HepG2 (cell line): Measurements from ENCODE around the gene LILRB3. TPM values are rescaled to one million over a fixed set of nuclear protein-coding genes. Genes with fewer than 3 reads are reported as not detected.

ENCODE experiments used
- BCL6 ChIP-seq: IDR thresholded peaks from 2 replicates; pipeline ENCODE4 v1.6.1; 2016; ENCODE audit warnings: missing genetic modification reagents, missing compliant biosample characterization
- IRX3 ChIP-seq: sonication (generic); formaldehyde crosslinking; IDR thresholded peaks from 2 replicates; pipeline ENCODE4 v1.8.1; 2023; ENCODE audit warnings: mild to moderate bottlenecking, low read depth, missing genetic modification reagents, borderline replicate concordance
- MXD3 ChIP-seq: IDR thresholded peaks from 2 replicates; pipeline ENCODE4 v1.6.1; 2016; ENCODE audit warnings: mild to moderate bottlenecking, missing biosample characterization, missing genetic modification reagents
- NONO ChIP-seq, 2 experiments: fragments of 450-650 bp in 1 of 2; sonication (generic) in 1 of 2; formaldehyde crosslinking in 1 of 2; IDR thresholded peaks in 1 of 2; conservative IDR thresholded peaks in 1 of 2; 2 replicates each; pipeline versions ENCODE4 v1.6.1 to v1.8.0; 2017 to 2022; ENCODE audit warnings: mild to moderate bottlenecking in 1 of 2, missing genetic modification reagents in 1 of 2, moderate library complexity in 1 of 2
- NRL ChIP-seq: sonication (generic); formaldehyde crosslinking; IDR thresholded peaks from 2 replicates; pipeline ENCODE4 v1.5.0; 2020; ENCODE audit warnings: missing genetic modification reagents, mild to moderate bottlenecking, moderate library complexity, borderline replicate concordance
- RFXANK ChIP-seq: IDR thresholded peaks from 2 replicates; pipeline ENCODE4 v1.6.1; 2016
- TCF7L2 ChIP-seq: IDR thresholded peaks from 2 replicates; pipeline ENCODE4 v1.6.1; 2011; ENCODE audit warnings: mild to moderate bottlenecking, low read depth, low read length, moderate library complexity
- TEAD2 ChIP-seq: sonication (generic); formaldehyde crosslinking; IDR thresholded peaks from 2 replicates; pipeline ENCODE4 v1.9.0; 2021; ENCODE audit warnings: missing genetic modification reagents
- TRIM24 ChIP-seq: sonication (generic); formaldehyde crosslinking; IDR thresholded peaks from 2 replicates; pipeline ENCODE4 v1.8.0; 2022; ENCODE audit warnings: mild to moderate bottlenecking, missing genetic modification reagents
- ZMYM3 ChIP-seq: sonication (generic); formaldehyde crosslinking; IDR thresholded peaks from 2 replicates; pipeline ENCODE4 v1.5.1; 2020; ENCODE audit warnings: mild to moderate bottlenecking, missing genetic modification reagents
- ZNF431 ChIP-seq: sonication (generic); formaldehyde crosslinking; IDR thresholded peaks from 2 replicates; pipeline ENCODE4 v1.9.0; 2022; ENCODE audit warnings: missing genetic modification reagents, low read depth, mild to moderate bottlenecking, borderline replicate concordance
- ZNF550 ChIP-seq: sonication (generic); formaldehyde crosslinking; IDR thresholded peaks from 2 replicates; pipeline ENCODE4 v1.4.0; 2020; ENCODE audit warnings: mild to moderate bottlenecking, missing genetic modification reagents, borderline replicate concordance
- ZNF558 ChIP-seq: sonication (generic); formaldehyde crosslinking; IDR thresholded peaks from 2 replicates; pipeline ENCODE4 v1.9.0; 2022; ENCODE audit warnings: mild to moderate bottlenecking, missing genetic modification reagents, borderline replicate concordance
- ZNF713 ChIP-seq: sonication (generic); formaldehyde crosslinking; IDR thresholded peaks from 2 replicates; pipeline ENCODE4 v1.4.0; 2020; ENCODE audit warnings: mild to moderate bottlenecking, missing genetic modification reagents
- polyA plus RNA-seq, 8 experiments: library from polyadenylated mRNA; depleted of rRNA in 3 of 8; stranded (reverse) in 7 of 8; unstranded in 1 of 8; fragments of >200 nt; fragmentation: Illumina TruSeq in 4 of 8; extraction: Trizol in 4 of 8; gene quantifications; 2 replicates each; pipeline versions ENCODE4 v1.2.1 to v1.2.3, GENCODE V29; 2011 to 2016; ENCODE audit warnings: low read depth in 4 of 8, missing spikeins in 1 of 8, mixed read lengths in 1 of 8; ENCODE audit not compliant: insufficient read depth in 1 of 8
- total RNA-seq, 5 experiments: library from RNA; depleted of rRNA; stranded (reverse); fragments of >200 nt; fragmentation: Illumina TruSeq; extraction: Trizol; gene quantifications; 2 replicates each; pipeline ENCODE4 v1.2.3, GENCODE V29; 2016; ENCODE audit warnings: low read depth in 1 of 5
- TF ChIP-seq, protein P1 (sequence below): sonication (generic); formaldehyde crosslinking; IDR thresholded peaks from 2 replicates; pipeline ENCODE4 v1.5.0; 2020; ENCODE audit warnings: mild to moderate bottlenecking, missing genetic modification reagents, borderline replicate concordance
- TF ChIP-seq, protein P2 (sequence below): sonication (generic); formaldehyde crosslinking; IDR thresholded peaks from 2 replicates; pipeline ENCODE4 v1.5.1; 2020; ENCODE audit warnings: mild to moderate bottlenecking, moderate library complexity, missing genetic modification reagents
- TF ChIP-seq, protein P3 (sequence below): sonication (generic); formaldehyde crosslinking; IDR thresholded peaks from 2 replicates; pipeline ENCODE4 v1.5.0; 2020; ENCODE audit warnings: mild to moderate bottlenecking, missing genetic modification reagents

The LILRB3 gene
- total and polyA plus RNA-seq, 2 of the 13 experiments (the other 11 are each of a cell fraction or from before 2014, with no cell fraction given), result 0.22 TPM; not detected in 1

DNA sequence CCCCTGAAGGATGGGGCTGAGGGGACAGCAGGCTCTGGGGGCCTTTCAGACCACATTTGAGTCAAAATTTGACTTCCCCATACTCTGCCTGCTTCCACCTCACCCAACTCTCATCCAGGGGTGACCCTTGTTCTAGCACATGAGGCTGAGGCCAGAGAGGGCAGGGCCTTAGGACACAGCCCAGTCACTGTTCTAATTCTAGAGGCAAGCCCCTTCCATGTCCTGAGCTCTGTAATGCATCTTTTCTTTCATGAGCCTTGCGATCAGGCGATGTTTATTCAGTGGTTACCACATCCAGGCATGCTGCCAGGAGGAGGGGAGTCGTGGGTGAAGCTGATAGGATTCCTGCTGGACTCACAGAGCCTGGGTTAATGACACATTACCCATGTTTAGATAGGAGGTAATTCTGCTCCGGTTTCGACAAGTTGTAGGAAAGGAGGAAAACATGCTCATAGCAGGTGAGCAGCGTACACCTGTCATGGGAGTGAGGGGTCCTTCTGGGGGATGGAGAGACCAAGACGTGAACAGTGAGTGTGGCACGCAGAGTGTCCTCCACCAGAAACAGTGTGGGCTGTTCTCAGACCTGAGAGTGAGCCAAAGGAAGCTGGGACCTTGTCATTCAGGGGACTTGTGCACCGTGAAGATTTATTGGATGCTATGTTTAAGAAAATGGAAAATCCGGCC lies 12.9 kb downstream of the LILRB3 start (continued):
- TF ChIP-seq, protein P1, sequence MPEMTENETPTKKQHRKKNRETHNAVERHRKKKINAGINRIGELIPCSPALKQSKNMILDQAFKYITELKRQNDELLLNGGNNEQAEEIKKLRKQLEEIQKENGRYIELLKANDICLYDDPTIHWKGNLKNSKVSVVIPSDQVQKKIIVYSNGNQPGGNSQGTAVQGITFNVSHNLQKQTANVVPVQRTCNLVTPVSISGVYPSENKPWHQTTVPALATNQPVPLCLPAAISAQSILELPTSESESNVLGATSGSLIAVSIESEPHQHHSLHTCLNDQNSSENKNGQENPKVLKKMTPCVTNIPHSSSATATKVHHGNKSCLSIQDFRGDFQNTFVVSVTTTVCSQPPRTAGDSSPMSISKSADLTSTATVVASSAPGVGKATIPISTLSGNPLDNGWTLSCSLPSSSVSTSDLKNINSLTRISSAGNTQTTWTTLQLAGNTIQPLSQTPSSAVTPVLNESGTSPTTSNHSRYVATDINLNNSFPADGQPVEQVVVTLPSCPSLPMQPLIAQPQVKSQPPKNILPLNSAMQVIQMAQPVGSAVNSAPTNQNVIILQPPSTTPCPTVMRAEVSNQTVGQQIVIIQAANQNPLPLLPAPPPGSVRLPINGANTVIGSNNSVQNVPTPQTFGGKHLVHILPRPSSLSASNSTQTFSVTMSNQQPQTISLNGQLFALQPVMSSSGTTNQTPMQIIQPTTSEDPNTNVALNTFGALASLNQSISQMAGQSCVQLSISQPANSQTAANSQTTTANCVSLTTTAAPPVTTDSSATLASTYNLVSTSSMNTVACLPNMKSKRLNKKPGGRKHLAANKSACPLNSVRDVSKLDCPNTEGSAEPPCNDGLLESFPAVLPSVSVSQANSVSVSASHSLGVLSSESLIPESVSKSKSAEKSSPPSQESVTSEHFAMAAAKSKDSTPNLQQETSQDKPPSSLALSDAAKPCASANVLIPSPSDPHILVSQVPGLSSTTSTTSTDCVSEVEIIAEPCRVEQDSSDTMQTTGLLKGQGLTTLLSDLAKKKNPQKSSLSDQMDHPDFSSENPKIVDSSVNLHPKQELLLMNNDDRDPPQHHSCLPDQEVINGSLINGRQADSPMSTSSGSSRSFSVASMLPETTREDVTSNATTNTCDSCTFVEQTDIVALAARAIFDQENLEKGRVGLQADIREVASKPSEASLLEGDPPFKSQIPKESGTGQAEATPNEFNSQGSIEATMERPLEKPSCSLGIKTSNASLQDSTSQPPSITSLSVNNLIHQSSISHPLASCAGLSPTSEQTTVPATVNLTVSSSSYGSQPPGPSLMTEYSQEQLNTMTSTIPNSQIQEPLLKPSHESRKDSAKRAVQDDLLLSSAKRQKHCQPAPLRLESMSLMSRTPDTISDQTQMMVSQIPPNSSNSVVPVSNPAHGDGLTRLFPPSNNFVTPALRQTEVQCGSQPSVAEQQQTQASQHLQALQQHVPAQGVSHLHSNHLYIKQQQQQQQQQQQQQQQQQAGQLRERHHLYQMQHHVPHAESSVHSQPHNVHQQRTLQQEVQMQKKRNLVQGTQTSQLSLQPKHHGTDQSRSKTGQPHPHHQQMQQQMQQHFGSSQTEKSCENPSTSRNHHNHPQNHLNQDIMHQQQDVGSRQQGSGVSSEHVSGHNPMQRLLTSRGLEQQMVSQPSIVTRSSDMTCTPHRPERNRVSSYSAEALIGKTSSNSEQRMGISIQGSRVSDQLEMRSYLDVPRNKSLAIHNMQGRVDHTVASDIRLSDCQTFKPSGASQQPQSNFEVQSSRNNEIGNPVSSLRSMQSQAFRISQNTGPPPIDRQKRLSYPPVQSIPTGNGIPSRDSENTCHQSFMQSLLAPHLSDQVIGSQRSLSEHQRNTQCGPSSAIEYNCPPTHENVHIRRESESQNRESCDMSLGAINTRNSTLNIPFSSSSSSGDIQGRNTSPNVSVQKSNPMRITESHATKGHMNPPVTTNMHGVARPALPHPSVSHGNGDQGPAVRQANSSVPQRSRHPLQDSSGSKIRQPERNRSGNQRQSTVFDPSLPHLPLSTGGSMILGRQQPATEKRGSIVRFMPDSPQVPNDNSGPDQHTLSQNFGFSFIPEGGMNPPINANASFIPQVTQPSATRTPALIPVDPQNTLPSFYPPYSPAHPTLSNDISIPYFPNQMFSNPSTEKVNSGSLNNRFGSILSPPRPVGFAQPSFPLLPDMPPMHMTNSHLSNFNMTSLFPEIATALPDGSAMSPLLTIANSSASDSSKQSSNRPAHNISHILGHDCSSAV (CRISPR knock-in tag), result no peak
- TF ChIP-seq MXD3 (CRISPR knock-in tag), result no peak
- no peak for TF ChIP-seq ZMYM3
- TF ChIP-seq NONO (IDR thresholded peaks at IDR 0.05), result no peak
- peak; percentile 81 for TF ChIP-seq NONO (CRISPR knock-in tag; conservative IDR thresholded peaks at IDR 0.05)
- no peak for TF ChIP-seq ZNF550 (CRISPR knock-in tag)
- TF ChIP-seq RFXANK (CRISPR knock-in tag), result peak; percentile 35; the same call in 1 of the 2 replicates
- TF ChIP-seq IRX3 (CRISPR knock-in tag), result no peak
- TF ChIP-seq, protein P2, sequence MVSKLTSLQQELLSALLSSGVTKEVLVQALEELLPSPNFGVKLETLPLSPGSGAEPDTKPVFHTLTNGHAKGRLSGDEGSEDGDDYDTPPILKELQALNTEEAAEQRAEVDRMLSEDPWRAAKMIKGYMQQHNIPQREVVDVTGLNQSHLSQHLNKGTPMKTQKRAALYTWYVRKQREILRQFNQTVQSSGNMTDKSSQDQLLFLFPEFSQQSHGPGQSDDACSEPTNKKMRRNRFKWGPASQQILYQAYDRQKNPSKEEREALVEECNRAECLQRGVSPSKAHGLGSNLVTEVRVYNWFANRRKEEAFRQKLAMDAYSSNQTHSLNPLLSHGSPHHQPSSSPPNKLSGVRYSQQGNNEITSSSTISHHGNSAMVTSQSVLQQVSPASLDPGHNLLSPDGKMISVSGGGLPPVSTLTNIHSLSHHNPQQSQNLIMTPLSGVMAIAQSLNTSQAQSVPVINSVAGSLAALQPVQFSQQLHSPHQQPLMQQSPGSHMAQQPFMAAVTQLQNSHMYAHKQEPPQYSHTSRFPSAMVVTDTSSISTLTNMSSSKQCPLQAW, result peak; percentile 86
- TF ChIP-seq TCF7L2, result no peak
- TF ChIP-seq NRL (CRISPR knock-in tag), result no peak
- TF ChIP-seq, protein P3, sequence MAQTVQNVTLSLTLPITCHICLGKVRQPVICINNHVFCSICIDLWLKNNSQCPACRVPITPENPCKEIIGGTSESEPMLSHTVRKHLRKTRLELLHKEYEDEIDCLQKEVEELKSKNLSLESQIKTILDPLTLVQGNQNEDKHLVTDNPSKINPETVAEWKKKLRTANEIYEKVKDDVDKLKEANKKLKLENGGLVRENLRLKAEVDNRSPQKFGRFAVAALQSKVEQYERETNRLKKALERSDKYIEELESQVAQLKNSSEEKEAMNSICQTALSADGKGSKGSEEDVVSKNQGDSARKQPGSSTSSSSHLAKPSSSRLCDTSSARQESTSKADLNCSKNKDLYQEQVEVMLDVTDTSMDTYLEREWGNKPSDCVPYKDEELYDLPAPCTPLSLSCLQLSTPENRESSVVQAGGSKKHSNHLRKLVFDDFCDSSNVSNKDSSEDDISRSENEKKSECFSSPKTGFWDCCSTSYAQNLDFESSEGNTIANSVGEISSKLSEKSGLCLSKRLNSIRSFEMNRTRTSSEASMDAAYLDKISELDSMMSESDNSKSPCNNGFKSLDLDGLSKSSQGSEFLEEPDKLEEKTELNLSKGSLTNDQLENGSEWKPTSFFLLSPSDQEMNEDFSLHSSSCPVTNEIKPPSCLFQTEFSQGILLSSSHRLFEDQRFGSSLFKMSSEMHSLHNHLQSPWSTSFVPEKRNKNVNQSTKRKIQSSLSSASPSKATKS (CRISPR knock-in tag), result no peak
- TF ChIP-seq ZNF558 (CRISPR knock-in tag), result no peak
- no peak for TF ChIP-seq TEAD2 (CRISPR knock-in tag)
- TF ChIP-seq TRIM24, result no peak
- no peak for TF ChIP-seq ZNF431 (CRISPR knock-in tag)
- TF ChIP-seq BCL6 (CRISPR knock-in tag), result peak; percentile 95
- TF ChIP-seq ZNF713, result no peak
